ENCODE results near the gene USH1C.

USH1C gene

DNA sequence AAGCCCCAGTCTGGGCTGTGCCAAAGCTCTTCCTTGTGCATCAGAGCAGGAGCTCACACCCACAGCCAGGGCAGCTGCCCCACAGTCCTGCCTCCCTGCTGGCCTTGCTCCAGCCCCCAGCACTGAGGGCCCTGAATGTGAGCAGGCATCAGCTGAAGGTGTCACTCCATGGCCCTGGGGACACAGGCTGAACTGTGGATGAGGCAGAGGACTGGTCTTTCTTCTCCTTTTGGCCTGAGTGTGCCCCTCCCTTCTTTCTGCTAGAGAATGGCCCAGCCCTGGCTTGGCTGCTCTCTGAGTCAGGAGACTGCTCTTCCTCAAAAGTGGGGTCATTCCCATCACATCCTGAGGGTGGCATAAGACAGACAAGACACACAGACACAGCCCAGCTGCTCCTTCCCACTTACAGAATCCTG, 19.0 kb upstream of the USH1C start:
- H4K20me1 ChIP-seq (ENCODE audit: insufficient read depth, low read length) = no peaks in the 10 kb centered on the region
- H2AFZ ChIP-seq (ENCODE audit: low read depth, low read length) = no peak overlapping the region
- H3K27ac ChIP-seq (ENCODE audit: low read length) = no peak overlapping the region
- no peak for TF ChIP-seq EZH2phosphoT487 (IDR thresholded peaks at IDR 0.05; ENCODE audit: low read depth)
- TF ChIP-seq, protein P1, sequence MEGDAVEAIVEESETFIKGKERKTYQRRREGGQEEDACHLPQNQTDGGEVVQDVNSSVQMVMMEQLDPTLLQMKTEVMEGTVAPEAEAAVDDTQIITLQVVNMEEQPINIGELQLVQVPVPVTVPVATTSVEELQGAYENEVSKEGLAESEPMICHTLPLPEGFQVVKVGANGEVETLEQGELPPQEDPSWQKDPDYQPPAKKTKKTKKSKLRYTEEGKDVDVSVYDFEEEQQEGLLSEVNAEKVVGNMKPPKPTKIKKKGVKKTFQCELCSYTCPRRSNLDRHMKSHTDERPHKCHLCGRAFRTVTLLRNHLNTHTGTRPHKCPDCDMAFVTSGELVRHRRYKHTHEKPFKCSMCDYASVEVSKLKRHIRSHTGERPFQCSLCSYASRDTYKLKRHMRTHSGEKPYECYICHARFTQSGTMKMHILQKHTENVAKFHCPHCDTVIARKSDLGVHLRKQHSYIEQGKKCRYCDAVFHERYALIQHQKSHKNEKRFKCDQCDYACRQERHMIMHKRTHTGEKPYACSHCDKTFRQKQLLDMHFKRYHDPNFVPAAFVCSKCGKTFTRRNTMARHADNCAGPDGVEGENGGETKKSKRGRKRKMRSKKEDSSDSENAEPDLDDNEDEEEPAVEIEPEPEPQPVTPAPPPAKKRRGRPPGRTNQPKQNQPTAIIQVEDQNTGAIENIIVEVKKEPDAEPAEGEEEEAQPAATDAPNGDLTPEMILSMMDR (IDR thresholded peaks at IDR 0.05; ENCODE audit: low read depth, low read length) = no peak
- H3K4me1 ChIP-seq (ENCODE audit: low read length) = peaks cover 19% of the 10 kb centered on the region; the same call in 1 of the 2 replicates
- no peak overlapping the region for H3K4me3 ChIP-seq (ENCODE audit: low read length)
- no peak overlapping the region for H3K4me2 ChIP-seq (ENCODE audit: low read length)
- peaks cover 5% of the 10 kb centered on the region; the same call in 1 of the 2 replicates for H3K27me3 ChIP-seq (ENCODE audit: low read depth, low read length)
- no peak overlapping the region for H3K9ac ChIP-seq (ENCODE audit: low read length)
- H3K79me2 ChIP-seq (ENCODE audit: low read length) = no peaks in the 10 kb centered on the region
- H3K36me3 ChIP-seq (replicated peaks; ENCODE audit: low read depth, low read length) = no peaks in the 10 kb centered on the region
- no peaks in the 10 kb centered on the region for H3K9me3 ChIP-seq (ENCODE audit: insufficient read depth, low read length)

DNA sequence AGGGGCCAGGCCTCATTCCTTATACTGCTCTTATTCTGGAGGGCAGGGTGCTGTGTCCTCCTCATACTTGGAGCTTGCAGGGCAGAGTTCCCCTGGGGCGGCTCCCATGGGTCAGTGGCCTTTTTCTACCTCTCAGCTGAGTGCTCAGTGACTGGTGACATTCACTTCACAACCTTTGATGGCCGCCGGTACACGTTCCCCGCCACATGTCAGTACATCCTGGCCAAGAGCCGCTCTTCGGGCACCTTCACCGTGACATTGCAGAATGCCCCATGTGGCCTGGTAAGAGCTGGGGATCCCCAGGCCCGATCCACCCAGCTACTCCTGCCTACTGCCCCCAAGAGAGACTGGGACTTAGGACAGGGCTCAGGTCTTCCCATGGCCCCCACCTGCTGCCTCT, 17.3 kb upstream of the USH1C start:
- H2AFZ ChIP-seq (ENCODE audit: low read depth, low read length) = no peak overlapping the region
- H3K9me3 ChIP-seq (ENCODE audit: insufficient read depth, low read length) = no peaks in the 10 kb centered on the region
- TF ChIP-seq, protein P1 (IDR thresholded peaks at IDR 0.05; ENCODE audit: low read depth, low read length) = no peak
- TF ChIP-seq EZH2phosphoT487 (IDR thresholded peaks at IDR 0.05; ENCODE audit: low read depth) = no peak
- no peak overlapping the region for H3K9ac ChIP-seq (ENCODE audit: low read length)
- no peaks in the 10 kb centered on the region for H3K79me2 ChIP-seq (ENCODE audit: low read length)
- H3K27me3 ChIP-seq (ENCODE audit: low read depth, low read length) = peaks cover 7% of the 10 kb centered on the region; the same call in 1 of the 2 replicates
- no peak overlapping the region for H3K27ac ChIP-seq (ENCODE audit: low read length)
- H3K4me3 ChIP-seq (ENCODE audit: low read length) = no peak overlapping the region
- H3K4me1 ChIP-seq (ENCODE audit: low read length) = peaks cover 13% of the 10 kb centered on the region; the same call in 1 of the 2 replicates
- H4K20me1 ChIP-seq (ENCODE audit: insufficient read depth, low read length) = no peaks in the 10 kb centered on the region
- H3K4me2 ChIP-seq (ENCODE audit: low read length) = no peak overlapping the region
- no peaks in the 10 kb centered on the region for H3K36me3 ChIP-seq (replicated peaks; ENCODE audit: low read depth, low read length)

DNA sequence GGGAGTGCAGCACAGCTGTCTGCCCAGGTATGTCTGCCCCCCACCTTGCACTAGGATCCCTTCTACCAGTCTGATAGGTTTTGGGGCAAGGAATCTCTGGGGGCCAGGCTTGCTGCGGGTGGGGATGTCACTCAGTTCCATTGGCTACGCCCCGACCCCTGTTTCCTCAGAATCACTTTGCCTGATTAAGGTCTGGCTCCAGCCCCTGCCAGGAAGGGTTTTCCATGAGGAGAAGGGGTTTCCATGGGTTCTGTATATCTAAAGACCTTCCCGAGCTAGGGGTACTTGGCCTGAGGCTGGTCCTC, 16.8 kb upstream of the USH1C start:
- Histone ChIP-seq H2AFZ (ENCODE audit: low read depth, low read length) (no peak overlapping the region), H3K4me1 (ENCODE audit: low read length) (peaks cover 9% of the 10 kb centered on the region; the same call in 1 of the 2 replicates), H3K27me3 (ENCODE audit: low read depth, low read length) (peaks cover 7% of the 10 kb centered on the region; the same call in 1 of the 2 replicates), H3K36me3 (replicated peaks; ENCODE audit: low read depth, low read length) (no peaks in the 10 kb centered on the region), H3K9ac (ENCODE audit: low read length) (no peak overlapping the region), H3K4me2 (ENCODE audit: low read length) (no peak overlapping the region), H3K79me2 (ENCODE audit: low read length) (no peaks in the 10 kb centered on the region), H4K20me1 (ENCODE audit: insufficient read depth, low read length) (no peaks in the 10 kb centered on the region), H3K4me3 (ENCODE audit: low read length) (no peak overlapping the region), H3K9me3 (ENCODE audit: insufficient read depth, low read length) (no peaks in the 10 kb centered on the region), H3K27ac (ENCODE audit: low read length) (no peak overlapping the region)
- TF ChIP-seq, protein P1 (IDR thresholded peaks at IDR 0.05; ENCODE audit: low read depth, low read length) = no peak
- no peak for TF ChIP-seq EZH2phosphoT487 (IDR thresholded peaks at IDR 0.05; ENCODE audit: low read depth)

DNA sequence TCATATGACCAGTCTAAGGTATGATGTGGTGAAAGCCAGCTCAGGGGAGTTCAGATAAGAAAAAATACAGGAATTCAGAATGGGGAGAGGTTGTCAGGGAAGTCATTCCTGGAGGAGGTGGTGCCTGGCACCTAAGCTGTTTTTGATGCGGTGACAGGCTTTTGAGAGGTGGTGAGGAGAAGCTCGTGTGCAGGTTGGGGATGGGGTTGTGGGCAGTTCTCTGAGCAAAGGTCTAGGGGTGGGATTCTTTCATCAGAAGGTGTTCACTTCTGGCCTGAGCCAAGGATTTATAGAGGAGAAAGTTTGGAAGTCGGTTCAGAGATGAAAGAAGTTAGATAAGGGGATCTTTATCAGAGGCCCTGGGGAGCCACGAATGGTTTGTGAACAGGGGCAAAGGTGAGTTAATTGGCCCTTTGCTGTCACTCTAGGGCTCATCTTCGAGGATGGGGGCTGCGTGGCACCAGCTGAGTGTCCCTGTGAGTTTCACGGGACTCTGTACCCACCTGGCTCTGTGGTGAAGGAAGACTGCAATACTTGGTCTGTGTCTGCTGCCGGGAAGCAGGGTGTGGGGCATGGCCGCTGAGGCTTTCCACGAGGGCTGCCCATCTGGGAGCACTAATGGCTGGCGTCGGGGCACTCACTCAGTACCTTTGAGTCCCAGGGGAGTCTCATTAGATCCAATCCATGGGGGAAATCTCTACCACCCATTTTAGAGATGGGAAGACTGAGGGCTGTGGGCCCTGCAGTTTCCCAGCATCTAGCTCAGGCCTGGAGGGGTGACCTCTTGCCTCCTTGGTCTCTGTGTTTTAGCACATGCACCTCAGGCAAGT, 16.3 kb upstream of the USH1C start:
- Histone ChIP-seq H3K79me2 (ENCODE audit: low read length) (no peaks in the 10 kb centered on the region), H3K9ac (ENCODE audit: low read length) (no peak overlapping the region), H3K27me3 (ENCODE audit: low read depth, low read length) (peaks cover 7% of the 10 kb centered on the region; the same call in 1 of the 2 replicates), H3K36me3 (replicated peaks; ENCODE audit: low read depth, low read length) (no peaks in the 10 kb centered on the region), H3K4me3 (ENCODE audit: low read length) (no peak overlapping the region), H3K4me1 (ENCODE audit: low read length) (peaks cover 3% of the 10 kb centered on the region; the same call in 1 of the 2 replicates), H3K4me2 (ENCODE audit: low read length) (no peak overlapping the region), H3K27ac (ENCODE audit: low read length) (no peak overlapping the region), H4K20me1 (ENCODE audit: insufficient read depth, low read length) (no peaks in the 10 kb centered on the region), H3K9me3 (ENCODE audit: insufficient read depth, low read length) (no peaks in the 10 kb centered on the region), H2AFZ (ENCODE audit: low read depth, low read length) (no peak overlapping the region)
- TF ChIP-seq, protein P1 (IDR thresholded peaks at IDR 0.05; ENCODE audit: low read depth, low read length) = no peak
- no peak for TF ChIP-seq EZH2phosphoT487 (IDR thresholded peaks at IDR 0.05; ENCODE audit: low read depth)

Data from OCI-LY3 (cell line).